Glomerular endothelial cell (primary cell): Measurements from ENCODE around the gene BMP2. TPM values are rescaled to one million over a fixed set of nuclear protein-coding genes. Genes with fewer than 3 reads are reported as not detected.

Source experiments
- DNase-seq: peaks from one replicate; pipeline ENCODE4 v3.0.0-alpha.2; 2011; ENCODE audit warnings: low read depth, low spot score; ENCODE audit errors: extremely low read depth
- total RNA-seq: library from RNA; depleted of rRNA; stranded (reverse); fragments of >200 nt; gene quantifications from 2 replicates; pipeline ENCODE4 v1.2.3, GENCODE V29; 2015

BMP2 gene
- total RNA-seq, 1 donor from 2014 or later, result 26.9 TPM

DNA sequence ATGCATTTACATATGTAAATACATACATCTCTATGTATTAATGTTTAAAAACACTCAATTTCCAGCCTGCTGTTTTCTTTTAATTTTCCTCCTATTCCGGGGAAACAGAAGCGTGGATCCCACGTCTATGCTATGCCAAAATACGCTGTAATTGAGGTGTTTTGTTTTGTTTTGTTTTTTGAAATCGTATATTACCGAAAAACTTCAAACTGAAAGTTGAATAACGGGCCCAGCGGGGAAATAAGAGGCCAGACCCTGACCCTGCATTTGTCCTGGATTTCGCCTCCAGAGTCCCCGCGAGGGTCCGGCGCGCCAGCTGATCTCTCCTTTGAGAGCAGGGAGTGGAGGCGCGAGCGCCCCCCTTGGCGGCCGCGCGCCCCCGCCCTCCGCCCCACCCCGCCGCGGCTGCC, 355 bp upstream of the BMP2 start:
- no peak for DNase-seq

- no peak for DNase-seq
These were observed 998 bp downstream of the BMP2 start for GRCh38 chr20:6768228-6769140.

DNA sequence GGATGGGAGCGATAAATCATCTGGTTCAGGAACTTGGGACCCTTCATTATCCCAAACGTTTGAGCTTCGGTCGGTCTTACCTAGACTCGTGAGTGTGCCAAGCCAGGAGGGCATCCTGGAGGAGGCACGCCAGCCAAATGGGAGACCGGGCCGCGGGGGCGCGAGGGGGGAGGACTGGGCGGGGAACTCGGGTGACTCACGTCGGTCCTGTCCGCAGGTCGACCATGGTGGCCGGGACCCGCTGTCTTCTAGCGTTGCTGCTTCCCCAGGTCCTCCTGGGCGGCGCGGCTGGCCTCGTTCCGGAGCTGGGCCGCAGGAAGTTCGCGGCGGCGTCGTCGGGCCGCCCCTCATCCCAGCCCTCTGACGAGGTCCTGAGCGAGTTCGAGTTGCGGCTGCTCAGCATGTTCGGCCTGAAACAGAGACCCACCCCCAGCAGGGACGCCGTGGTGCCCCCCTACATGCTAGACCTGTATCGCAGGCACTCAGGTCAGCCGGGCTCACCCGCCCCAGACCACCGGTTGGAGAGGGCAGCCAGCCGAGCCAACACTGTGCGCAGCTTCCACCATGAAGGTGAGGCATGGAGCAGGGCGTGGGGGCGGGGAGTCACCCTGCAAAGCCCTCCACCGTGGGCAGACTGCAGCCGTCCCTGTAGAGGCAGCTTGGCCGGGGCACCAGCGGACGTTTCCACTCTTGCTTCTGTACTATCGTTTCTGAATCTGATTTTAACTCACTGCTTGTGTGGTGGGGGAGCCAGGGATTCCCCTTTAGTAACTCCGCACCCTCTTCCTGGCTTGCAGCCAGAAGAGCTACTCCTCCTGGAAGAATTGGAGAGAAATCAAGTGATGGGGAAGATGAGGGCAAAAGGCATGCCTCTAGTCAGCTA, 2.7 kb downstream of the BMP2 start:
- DNase-seq, result no peak

DNA sequence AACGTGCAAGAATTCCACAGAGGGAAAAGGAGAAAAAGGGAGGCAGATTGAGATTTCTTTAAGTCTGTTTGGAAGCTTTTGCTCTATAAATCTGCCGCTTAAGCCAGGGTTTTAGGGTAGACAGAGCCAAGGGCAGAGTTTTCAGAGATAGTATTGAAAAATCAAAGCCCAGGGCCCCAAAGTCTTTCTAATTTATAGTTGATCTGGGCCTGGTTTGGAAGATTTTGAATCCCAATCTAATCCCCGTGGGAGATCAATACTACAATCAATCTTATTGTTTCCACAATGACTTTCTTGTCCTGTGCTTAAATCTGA, 3.3 kb downstream of the BMP2 start:
- DNase-seq, result no peak

DNA sequence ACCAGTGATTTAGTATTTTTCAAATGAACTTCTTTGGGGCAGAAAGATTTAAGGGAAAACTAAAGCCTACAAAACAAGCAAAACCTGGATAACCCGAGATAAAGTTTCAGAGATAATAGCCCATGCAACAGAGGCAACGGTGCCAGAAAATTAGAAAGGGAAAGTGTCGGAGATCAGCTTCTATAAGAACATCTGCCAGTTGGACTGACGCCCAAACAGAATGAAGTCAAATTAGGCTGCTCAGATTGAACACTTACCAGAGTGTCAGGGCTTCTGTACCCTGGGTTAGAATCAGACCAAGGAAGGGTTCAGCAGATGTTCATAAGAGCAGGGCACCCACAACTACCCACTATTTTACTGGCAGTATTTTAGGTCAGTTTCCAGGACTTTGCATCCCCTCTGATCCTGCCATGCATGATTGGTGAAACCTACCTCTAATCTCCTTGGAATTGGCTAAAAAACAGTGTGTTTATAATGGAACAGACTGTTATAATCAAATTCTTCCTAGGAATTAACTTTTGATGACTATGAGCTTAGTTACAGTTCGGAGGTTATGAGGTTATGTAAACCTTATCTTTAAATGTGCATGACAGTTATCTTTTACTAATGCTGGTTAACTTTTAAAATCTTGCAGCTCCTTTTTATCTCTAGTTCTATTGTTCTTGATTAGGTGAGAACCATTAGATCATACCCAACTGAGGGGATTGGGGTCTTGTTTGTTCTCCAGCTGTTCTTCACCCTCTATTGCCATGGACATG, 13.1 kb downstream of the BMP2 start:
- no peak for DNase-seq

DNA sequence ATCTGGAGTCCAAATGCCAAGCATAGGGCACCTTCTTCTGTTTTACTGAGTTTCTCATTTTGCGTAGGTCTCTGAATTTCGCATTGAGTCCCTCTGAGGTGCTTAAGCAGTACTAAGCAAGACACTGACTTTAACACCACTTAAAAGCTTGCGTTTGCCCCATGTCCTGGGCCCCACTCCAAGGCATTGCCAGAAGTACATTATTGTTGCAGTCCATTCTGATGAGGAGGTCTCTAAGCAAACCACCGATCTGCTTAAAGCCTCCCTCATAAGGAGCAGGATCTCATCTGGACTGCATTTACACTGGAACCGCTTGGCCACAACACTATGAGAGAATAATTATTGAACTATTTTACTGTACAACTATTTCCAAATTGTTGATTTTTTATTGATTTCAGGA, 16.3 kb downstream of the BMP2 start:
- no peak for DNase-seq

GRCh38 chr20:6784210-6784631, 16.7 kb downstream of the BMP2 start:
- no peak for DNase-seq

DNA sequence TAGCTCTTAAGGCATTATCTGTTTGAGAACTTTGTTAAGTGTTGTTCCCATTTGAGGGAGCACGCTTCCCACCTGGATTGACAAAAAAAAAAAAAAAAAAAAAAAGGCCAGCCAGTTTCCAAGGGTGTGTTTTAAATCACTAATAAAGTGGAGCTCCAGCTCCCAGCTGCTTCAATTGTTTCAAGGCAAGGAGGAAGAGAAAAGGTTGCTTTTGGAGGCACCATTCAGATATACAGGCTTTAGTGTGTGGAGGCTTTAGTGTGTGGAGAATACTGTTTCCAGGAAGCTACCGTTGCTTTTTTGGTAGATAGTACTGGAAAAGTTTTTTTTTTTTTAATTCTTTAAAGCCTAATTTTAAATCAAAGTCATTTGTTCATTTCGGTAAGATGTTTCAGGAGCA, 17.3 kb downstream of the BMP2 start:
- no peak for DNase-seq

DNA sequence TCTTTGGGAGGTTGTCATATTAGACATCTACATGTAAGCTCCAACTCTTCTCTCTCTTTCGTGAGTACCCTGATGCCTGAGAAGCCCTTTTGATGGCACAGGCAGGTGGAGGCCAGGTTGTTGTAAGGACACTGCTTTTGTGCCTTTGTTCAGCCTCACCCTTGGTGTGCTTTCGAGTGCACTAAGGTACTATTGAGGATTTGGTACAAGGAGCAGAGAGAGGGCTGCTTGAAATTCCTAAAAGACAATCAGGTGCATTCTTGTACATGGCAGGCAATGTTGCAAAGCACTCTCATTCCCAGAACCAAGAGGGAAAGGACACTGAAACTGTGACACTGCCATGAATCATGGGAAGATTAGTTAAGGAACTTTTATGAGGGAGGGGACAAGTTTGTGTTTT, 19.1 kb downstream of the BMP2 start:
- DNase-seq, result no peak

- DNase-seq, result no peak
These were observed 25.3 kb downstream of the BMP2 start for GRCh38 chr20:6792789-6793188.

- DNase-seq, result no peak
These were observed 34.7 kb downstream of the BMP2 start for GRCh38 chr20:6802227-6802626.

- no peak for DNase-seq
These were observed 38.8 kb downstream of the BMP2 start for GRCh38 chr20:6806275-6806674.

GRCh38 chr20:6811262-6812035, 44.0 kb downstream of the BMP2 start:
- DNase-seq, result no peak

GRCh38 chr20:6812530-6812929, 45.0 kb downstream of the BMP2 start:
- DNase-seq, result no peak

- DNase-seq, result no peak
These were observed 47.5 kb downstream of the BMP2 start for GRCh38 chr20:6814945-6815344.

DNA sequence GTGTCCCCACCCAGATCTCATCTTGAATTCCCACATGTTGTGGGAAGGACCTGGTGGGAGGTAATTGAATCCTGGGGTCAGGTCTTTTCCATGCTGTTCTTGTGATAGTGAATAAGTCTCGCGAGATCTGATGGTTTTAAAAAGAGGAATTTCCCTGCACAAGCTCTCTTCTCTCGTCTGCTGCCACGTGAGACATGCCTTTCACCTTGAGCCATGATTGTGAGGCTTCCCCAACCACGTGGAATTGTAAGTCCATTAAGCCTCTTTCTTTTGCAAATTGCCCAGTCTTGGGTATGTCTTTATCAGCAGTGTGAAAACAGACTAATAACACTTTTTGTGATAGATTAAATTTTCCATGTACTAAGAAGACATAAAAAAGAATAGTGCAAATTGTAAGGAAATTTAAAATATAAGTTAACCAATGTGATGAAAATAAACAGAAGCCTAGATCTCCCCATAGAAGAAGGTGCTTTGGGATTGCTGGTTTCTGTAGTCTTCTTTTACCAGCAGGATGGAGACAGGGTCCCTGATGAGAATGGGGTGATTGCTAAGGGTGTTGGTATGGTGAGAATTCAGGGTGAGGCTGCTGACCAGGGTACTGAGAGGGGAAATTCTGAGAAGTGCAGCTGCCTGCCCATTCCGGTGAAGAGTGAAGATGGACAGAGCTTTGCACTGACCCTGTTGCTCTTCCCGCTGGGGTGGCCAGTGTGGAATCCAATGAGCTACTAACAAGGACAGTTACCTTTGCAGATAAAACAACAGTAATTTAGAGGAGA, 50.7 kb downstream of the BMP2 start:
- no peak for DNase-seq

DNA sequence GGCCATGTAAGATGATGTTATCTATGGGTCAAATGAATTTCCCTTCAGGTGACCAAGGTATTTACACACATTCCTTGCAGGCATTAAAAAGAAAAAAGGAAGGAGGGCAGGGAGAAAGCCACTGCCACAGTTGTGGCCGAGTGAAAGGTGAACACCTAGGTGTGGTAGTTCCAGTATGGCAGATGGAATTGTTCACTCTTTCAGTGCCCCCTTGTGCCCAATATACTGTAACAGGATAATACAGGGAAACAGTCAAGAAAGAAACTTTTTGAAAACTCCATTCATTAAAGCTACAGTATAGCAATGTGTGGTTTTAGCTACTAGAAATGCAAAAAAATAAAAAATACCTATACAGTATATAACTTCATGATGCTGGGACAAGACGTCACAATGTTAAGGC, 52.1 kb downstream of the BMP2 start:
- DNase-seq, result no peak

- DNase-seq, result no peak
These were observed 56.9 kb downstream of the BMP2 start for GRCh38 chr20:6824401-6824800.

DNA sequence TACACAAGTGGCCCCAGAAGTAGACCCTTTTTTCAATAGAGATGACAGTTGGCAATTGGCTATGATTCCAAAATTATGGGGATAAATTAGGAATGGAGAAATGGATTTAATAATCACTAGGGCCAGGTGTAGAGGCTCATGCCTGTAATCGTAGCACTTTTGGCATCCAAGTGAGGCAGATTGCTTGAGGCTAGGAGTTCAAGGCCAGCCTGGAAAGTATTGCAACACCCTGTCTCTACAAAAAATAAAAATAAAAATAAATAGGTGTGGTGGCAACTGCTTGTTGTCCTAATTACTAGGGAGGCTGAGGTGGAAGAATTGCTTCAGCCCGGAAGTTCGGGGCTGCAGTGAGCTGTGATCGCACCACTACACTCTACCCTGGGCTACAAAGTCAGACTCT, 60.0 kb downstream of the BMP2 start:
- DNase-seq, result no peak
